Upper lobe of left lung (tissue), 6 donors: ENCODE data around the gene PP2D1. TPM values are rescaled to one million over a fixed set of nuclear protein-coding genes. Genes with fewer than 3 reads are reported as not detected.
"Not testable (repeated sequence)": the region's sequence is repeated elsewhere in the genome, so short reads cannot be mapped to it uniquely, and the experiment has no call there.

Experiments
- ATAC-seq, 2 donors: fragments of 200-7000 bp; cut with Tn5 transposase; one replicate each; pipeline ENCODE4 v1.9.1; 2022; ENCODE audit warnings: mild to moderate bottlenecking in 2 of 2, moderate library complexity in 2 of 2; ENCODE audit not compliant: low FRiP score in 2 of 2
- DNase-seq, 2 donors: peaks; one replicate each; pipeline ENCODE4 v3.0.0-alpha.2; 2019 to 2020
- H3K27ac ChIP-seq, 4 donors: fragments of 200-600 bp; sonication (generic); one replicate each; pipeline ENCODE4 v1.5.1; 2016 to 2019
- H3K27me3 ChIP-seq, 4 donors: fragments of 200-600 bp; sonication (generic); one replicate each; pipeline ENCODE4 v1.5.1; 2017 to 2019
- H3K36me3 ChIP-seq, 4 donors: fragments of 200-600 bp; sonication (generic); one replicate each; pipeline ENCODE4 v1.5.1; 2016 to 2019
- H3K4me1 ChIP-seq, 4 donors: fragments of 200-600 bp; sonication (generic); one replicate each; pipeline ENCODE4 v1.5.1; 2018 to 2019
- H3K4me3 ChIP-seq, 4 donors: fragments of 200-600 bp; sonication (generic); one replicate each; pipeline ENCODE4 v1.5.1; 2017 to 2019; ENCODE audit warnings: mild to moderate bottlenecking in 2 of 4, moderate library complexity in 1 of 4
- H3K9me3 ChIP-seq, 4 donors: fragments of 200-600 bp; sonication (generic); one replicate each; pipeline ENCODE4 v1.5.1; 2018 to 2019
- EP300 ChIP-seq, 4 donors: sonication (generic); formaldehyde crosslinking; IDR thresholded peaks; one replicate each; pipeline ENCODE4 v1.5.1; 2017; ENCODE audit warnings: antibody characterized with exemption in 4 of 4, control low read depth in 2 of 4
- POLR2A ChIP-seq, 4 donors: fragments of 450-650 bp; IDR thresholded peaks; one replicate each; pipeline ENCODE4 v1.5.1; 2016 to 2017; ENCODE audit warnings: antibody characterized with exemption in 4 of 4, mild to moderate bottlenecking in 2 of 4
- POLR2AphosphoS5 ChIP-seq, 2 donors: sonication (generic); formaldehyde crosslinking; IDR thresholded peaks; one replicate each; pipeline ENCODE4 v1.5.1; 2017; ENCODE audit warnings: antibody characterized with exemption in 2 of 2
- WGBS, 2 donors: methylation state at CpG; one replicate each; pipeline ENCODE4 v1.1.5; 2017 to 2018; 5-methylcytosine and 5-hydroxymethylcytosine counted together
- total RNA-seq, 6 donors: library from RNA; depleted of rRNA in 4 of 6; stranded (reverse); fragments of >200 nt in 4 of 6; gene quantifications; one replicate each; pipeline versions ENCODE4 v1.1.0 to v1.2.1, GENCODE V29; 2016 to 2021
- TF ChIP-seq, protein P1 (sequence below), 6 experiments: fragments of 450-650 bp in 4 of 6; fragments of 200-600 bp in 2 of 6; sonication (generic) in 2 of 6; IDR thresholded peaks; one replicate each; pipeline ENCODE4 v1.5.1; 2016 to 2019; ENCODE audit warnings: antibody characterized with exemption in 6 of 6
- donor health status: DM: no; HTN: no; CAD: no; lungs with moderate emphysema.
- donor health status: DM: no; HTN: yes; CAD: no; lungs with severe emphysema.

Gene PP2D1
- total RNA-seq, 6 donors from 2014 or later: not detected

DNA sequence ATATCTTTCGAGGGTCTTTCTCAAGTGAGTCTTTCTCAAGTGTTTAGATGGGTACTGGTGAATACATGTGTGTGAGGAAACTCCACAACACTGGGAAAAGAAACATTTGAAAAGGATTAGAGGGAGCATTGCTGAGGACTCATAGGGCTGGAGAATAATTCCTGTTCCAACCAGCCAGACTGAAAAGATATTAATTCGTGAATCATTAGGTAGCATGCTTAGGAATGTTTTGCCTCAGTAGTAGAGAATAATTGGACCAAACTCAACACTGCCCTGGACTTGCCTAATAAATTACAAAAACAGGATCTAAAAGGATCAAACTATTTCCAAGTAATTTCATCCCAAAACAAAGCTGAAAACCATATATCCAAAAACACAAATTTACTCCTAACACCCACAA is 17.3 kb downstream of the PP2D1 start:
- DNase-seq (no peak), ATAC-seq (no peak)
- Histone ChIP-seq H3K9me3 (no peaks in the 10 kb centered on the region), H3K27ac (no peak overlapping the region), H3K27me3 (no peaks in the 10 kb centered on the region), H3K36me3 (no peaks in the 10 kb centered on the region), H3K4me1 (no peaks in the 10 kb centered on the region), H3K4me3 (no peak overlapping the region)
- TF ChIP-seq, protein P1, sequence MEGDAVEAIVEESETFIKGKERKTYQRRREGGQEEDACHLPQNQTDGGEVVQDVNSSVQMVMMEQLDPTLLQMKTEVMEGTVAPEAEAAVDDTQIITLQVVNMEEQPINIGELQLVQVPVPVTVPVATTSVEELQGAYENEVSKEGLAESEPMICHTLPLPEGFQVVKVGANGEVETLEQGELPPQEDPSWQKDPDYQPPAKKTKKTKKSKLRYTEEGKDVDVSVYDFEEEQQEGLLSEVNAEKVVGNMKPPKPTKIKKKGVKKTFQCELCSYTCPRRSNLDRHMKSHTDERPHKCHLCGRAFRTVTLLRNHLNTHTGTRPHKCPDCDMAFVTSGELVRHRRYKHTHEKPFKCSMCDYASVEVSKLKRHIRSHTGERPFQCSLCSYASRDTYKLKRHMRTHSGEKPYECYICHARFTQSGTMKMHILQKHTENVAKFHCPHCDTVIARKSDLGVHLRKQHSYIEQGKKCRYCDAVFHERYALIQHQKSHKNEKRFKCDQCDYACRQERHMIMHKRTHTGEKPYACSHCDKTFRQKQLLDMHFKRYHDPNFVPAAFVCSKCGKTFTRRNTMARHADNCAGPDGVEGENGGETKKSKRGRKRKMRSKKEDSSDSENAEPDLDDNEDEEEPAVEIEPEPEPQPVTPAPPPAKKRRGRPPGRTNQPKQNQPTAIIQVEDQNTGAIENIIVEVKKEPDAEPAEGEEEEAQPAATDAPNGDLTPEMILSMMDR (IDR thresholded peaks at IDR 0.05): no peak
- TF ChIP-seq POLR2AphosphoS5 (IDR thresholded peaks at IDR 0.05): no peak
- no peak for TF ChIP-seq EP300 (IDR thresholded peaks at IDR 0.05)
- TF ChIP-seq POLR2A (IDR thresholded peaks at IDR 0.05): no peak
- 80 to 90% methylated on average over 2 of the region's 2 CpGs for WGBS, 2 donors

DNA sequence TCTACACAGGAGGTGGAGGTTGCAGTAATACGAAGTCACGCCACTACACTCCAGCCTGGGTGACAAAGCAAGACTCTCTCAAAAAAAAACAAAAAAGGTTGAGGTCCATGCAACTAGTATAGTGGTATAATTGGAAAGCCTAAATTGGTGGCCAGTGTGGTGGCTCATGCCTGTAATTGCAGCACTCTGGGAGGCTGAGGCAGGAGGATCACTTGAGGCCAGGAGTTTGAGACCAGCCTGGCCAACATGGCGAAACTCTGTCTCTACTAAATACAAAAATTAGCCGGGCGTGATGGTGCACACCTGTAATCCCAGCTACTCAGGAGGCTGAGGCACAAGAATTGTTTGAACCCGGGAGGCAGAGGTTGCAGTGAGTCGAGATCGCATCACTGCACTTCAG is 23.2 kb downstream of the PP2D1 start:
- not testable (repeated sequence) for ATAC-seq, H3K27me3 ChIP-seq, DNase-seq, H3K9me3 ChIP-seq, H3K27ac ChIP-seq, H3K4me3 ChIP-seq, H3K4me1 ChIP-seq
- 96 to 98% methylated on average over 8 of the region's 8 CpGs for WGBS, 2 donors
- peaks cover 0 to 15% (median 6%) of the 10 kb centered on the region in 4 donors for H3K36me3 ChIP-seq

DNA sequence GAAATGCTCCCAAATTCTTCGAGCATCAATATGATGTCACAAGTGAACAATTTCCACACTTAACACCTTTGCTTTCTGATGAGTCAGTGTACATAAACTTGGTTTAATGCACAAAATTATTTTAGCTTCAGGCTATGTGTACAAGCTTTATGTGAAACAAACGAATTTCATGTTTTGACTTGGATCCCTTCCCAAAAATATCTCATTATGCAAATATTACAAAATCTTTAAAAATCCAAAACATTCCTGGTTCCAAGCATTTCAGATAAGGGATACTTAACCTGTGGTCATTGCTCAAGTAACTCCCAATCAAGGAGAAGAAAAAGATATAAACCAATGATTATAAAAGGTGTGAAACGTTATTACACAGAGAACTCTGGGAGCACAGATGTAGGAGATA is 40.0 kb downstream of the PP2D1 start:
- no peak overlapping the region for H3K4me3 ChIP-seq
- no peaks in the 10 kb centered on the region for H3K27me3 ChIP-seq
- DNase-seq (no peak), ATAC-seq (no peak)
- no peak for TF ChIP-seq EP300 (IDR thresholded peaks at IDR 0.05)
- no peak for TF ChIP-seq POLR2AphosphoS5 (IDR thresholded peaks at IDR 0.05)
- no peak for TF ChIP-seq POLR2A (IDR thresholded peaks at IDR 0.05)
- TF ChIP-seq, protein P1 (IDR thresholded peaks at IDR 0.05): no peak
- H3K4me1 ChIP-seq: peaks cover 0 to 16% (median 4%) of the 10 kb centered on the region in 4 donors
- WGBS, 2 donors: 50 to 58% methylated on average over 3 of the region's 3 CpGs
- no peak overlapping the region for H3K27ac ChIP-seq
- peaks cover 8 to 33% (median 21%) of the 10 kb centered on the region in 4 donors for H3K36me3 ChIP-seq
- no peaks in the 10 kb centered on the region for H3K9me3 ChIP-seq

DNA sequence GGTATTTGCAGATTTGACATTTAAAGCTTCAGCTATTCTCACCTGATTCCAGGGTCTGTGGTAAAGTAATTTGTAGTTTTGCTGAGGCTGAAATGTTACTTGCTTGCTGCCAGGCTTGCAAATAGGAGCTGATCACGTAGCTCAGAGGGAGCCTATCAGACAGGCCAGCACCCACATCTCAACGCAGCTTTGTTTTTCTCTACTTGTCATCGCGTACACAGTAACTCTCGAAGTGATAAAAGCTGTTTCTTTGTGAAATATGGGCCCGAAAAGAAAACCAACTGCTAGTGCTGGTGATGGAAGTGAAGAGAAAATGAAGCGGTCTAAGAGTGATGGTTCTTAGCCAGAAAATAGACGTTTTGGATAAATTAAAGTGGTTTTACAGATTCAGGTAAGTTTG is 41.7 kb downstream of the PP2D1 start:
- Histone ChIP-seq H3K4me3 (no peak overlapping the region), H3K27me3 (no peaks in the 10 kb centered on the region), H3K4me1 (peaks cover 3 to 21% (median 4%) of the 10 kb centered on the region in 4 donors), H3K27ac (no peak overlapping the region), H3K36me3 (peaks cover 0 to 15% (median 6%) of the 10 kb centered on the region in 4 donors), H3K9me3 (no peaks in the 10 kb centered on the region)
- no peak for DNase-seq
- TF ChIP-seq, protein P1 (IDR thresholded peaks at IDR 0.05): no peak
- TF ChIP-seq EP300 (IDR thresholded peaks at IDR 0.05): no peak
- no peak for TF ChIP-seq POLR2AphosphoS5 (IDR thresholded peaks at IDR 0.05)
- TF ChIP-seq POLR2A (IDR thresholded peaks at IDR 0.05): no peak
- no peak for ATAC-seq
- 87 to 91% methylated on average over 8 of the region's 8 CpGs for WGBS, 2 donors

DNA sequence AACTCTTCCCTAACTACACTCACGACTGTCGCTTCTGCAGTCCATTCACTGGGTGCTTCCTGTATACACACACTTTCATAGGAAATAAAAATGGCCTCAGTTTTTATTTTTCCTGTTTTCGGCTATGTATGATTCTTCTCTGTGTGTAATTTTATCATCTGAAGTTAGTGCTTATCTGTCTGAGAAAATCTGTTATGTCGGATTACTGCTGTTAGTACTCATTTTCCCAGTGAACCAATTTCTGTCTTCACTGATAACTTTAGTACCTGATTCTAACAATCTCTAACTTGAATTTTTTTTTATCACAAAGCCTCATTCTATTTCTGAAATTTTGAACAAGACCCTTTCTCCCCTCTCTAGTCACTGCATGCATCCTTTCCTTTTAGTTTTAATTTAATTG is 44.3 kb downstream of the PP2D1 start:
- ATAC-seq (no peak), DNase-seq (no peak)
- Histone ChIP-seq H3K4me1 (peaks cover 5 to 28% (median 12%) of the 10 kb centered on the region in 4 donors), H3K36me3 (no peaks in the 10 kb centered on the region), H3K27me3 (no peaks in the 10 kb centered on the region), H3K4me3 (no peak overlapping the region), H3K9me3 (no peaks in the 10 kb centered on the region), H3K27ac (no peak overlapping the region)
- WGBS, 2 donors: 71 to 90% methylated on average over 4 of the region's 4 CpGs
- TF ChIP-seq, protein P1 (IDR thresholded peaks at IDR 0.05): no peak
- TF ChIP-seq POLR2A (IDR thresholded peaks at IDR 0.05) (no peak), POLR2AphosphoS5 (IDR thresholded peaks at IDR 0.05) (no peak), EP300 (IDR thresholded peaks at IDR 0.05) (no peak)
